Stromal cell of bone marrow (primary cell): Measurements from ENCODE around the gene NUMB.

ENCODE experiments used
- DNase-seq: peaks from one replicate; pipeline ENCODE4 v3.0.0-alpha.2; 2012; ENCODE audit warnings: low read depth

The NUMB gene

GRCh38 chr14:73245480-73246325 lies 212.6 kb downstream of the NUMB start:
- DNase-seq: no peak

GRCh38 chr14:73244541-73245290 lies 213.6 kb downstream of the NUMB start:
- DNase-seq: no peak

- DNase-seq: no peak
Measured at GRCh38 chr14:73243748-73244147, 214.6 kb downstream of the NUMB start.

- no peak for DNase-seq
Measured at GRCh38 chr14:73243341-73243740, 215.0 kb downstream of the NUMB start.

DNA sequence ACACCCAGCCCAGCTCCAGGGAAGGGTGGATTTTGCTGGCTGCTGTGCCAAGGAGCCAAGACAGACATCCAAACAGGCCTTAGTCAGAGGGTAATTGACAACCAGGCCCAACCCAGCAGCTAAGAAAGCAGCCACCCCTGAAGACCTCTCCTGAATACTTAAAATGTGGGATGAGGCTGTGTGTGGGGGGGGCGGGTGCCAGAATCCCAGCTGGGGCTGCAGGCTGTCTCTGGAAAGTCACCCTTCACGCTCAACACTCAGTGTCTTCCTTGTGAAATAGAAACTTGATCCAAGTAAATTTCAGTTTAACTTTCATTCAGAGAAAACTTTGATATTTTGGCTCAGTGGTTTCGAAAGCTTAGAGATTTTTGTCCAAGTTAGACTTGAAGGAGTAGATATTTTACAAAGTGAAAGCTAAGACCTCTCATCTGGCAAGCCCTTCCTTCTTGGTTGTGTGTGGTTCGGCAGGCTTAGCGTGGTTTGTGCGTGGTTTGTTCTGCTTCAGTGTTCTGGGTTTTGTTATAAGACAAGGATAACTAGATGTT lies 215.9 kb downstream of the NUMB start:
- DNase-seq: no peak

DNA sequence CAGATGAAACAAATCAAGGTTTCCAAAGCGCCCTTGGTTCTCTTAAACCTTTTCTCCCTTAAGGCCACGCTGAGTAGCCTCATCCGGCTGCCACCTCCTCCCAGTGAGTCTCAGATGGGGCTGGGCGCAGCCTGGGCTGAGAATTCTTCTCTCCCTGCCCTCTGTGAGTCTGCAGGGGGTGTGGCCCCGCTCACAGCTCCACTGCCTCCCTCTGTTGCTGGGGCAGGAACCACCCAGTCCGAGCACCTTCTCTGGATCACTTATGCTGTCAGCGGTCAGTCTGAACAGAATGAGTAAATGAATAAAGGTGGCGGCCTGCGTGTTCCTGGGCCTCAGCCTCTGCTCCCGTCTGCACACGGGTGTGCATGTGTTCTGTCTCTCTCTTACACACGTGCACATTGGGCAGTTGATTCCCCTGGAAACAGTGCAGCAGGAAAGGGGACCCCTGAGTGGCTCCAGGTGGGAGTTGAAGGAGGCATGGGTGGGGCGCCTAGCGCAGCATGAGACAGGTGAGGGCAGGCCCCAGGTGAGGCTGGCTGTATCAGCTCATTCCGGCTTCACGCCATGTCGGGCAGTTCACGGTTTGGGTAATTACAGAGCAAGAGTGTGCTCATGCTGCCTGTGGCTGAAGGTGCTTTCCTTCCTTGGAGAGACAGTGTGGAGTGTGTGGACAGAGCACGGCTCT lies 216.7 kb downstream of the NUMB start:
- DNase-seq: no peak

- DNase-seq: no peak
Measured at GRCh38 chr14:73240816-73241480, 217.4 kb downstream of the NUMB start.

GRCh38 chr14:73239393-73240241 lies 218.7 kb downstream of the NUMB start:
- DNase-seq: no peak

DNA sequence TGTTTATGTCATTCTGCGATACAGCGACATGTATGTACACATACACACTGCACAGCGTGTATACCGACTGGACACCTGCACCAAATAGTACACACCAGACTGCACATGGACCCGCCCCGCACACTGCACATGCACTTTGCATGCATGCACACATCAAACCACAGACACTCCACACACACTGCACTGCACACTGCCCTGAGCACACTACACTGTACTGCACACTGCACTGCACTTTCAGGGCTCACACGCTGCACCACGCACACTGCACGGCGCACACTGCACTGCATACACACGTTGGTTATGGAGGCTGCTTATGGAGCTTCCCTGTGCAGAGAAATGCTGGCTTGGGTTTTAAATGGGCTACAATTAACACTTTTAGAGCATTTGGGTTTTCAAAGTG lies 219.4 kb downstream of the NUMB start:
- no peak for DNase-seq

GRCh38 chr14:73238424-73238852 lies 219.9 kb downstream of the NUMB start:
- no peak for DNase-seq

DNA sequence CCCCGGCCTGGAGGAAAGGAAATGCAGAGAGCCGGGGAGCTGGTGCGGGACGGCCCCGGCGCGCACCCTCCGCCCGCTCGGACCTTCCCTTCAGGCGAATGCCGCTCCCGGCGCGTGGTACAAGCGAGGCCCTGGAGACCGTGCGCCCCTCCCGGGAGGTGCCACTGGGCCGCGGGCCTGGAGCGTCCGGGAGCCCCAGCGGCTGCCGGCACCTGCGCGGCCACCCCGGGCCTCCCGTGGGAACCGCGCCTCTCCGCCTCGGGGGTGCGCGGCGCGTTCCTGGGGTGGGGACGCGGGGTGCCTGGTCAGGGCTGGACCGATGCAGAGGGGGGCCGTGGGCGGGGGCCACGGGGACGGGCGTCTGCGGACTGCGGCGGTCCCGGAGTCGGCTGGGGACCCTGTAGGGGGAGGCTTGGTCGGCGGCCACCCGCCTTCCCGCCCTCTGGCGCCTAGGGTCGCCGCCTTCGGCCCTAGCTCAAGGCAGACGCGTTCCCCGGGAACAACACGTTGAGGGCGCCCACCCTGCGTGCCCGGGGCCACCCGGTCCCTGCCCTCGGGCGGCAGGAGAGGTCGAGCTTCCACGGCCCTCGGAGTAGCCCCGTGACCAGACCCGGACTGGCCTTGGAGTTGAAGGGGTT lies 220.4 kb downstream of the NUMB start:
- no peak for DNase-seq

DNA sequence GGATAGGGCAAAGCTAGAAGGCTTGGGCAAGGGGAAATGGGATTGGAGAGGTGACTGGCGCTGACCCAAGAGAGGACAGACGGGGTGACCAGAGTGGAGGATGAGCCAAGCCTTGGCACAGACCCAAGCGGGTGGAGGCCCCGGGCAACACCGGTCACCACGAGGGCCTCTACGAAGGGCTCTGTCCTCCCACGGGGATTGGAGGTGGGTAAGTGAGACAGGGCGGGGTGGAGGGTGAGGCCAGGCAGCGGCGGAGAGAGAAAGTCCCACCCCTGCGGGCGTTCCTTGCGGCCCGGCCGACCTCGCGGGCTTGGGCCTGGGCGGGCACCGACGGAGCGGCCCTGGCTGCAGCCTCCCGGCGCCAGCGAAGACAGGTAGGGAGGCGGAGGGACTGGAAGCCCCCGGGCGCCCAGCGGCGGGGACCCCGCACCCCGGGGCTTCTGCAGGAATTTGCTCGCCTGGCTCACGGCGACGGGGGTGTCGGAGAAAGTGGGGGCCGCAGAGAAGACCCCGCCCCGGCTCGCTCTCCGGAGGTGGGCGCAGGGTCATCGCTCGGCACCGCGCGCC lies 221.0 kb downstream of the NUMB start, which contains the start of gene PAPLN:
TSS of gene PAPLN (plus strand) at position 288 of the 567 bp plus-strand sequence. CDS start 2,273 bp downstream, outside the sequence.
- DNase-seq: no peak

DNA sequence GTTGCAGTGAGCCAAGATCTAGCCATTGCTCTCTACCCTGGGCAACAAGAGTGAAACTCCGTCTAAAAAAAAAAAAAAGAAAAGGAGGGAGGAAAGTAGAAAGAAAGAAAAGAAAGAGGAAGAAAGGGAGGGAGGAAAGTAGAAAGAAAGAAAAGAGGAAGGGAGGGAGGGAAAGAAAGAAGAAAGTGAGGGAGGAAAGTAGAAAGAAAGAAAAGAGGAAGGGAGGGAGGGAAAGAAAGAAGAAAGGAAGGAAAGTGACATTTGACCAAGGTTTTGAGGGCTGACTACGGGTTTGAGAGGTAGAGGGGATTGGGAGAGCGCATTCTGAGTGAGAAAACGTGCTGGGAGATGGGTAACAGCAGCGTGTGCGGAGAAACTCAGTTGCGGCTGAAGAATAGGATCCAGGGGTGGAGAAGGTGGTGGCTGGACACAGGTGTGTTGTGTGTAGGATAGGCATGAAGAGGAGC lies 221.6 kb downstream of the NUMB start:
- DNase-seq: no peak

DNA sequence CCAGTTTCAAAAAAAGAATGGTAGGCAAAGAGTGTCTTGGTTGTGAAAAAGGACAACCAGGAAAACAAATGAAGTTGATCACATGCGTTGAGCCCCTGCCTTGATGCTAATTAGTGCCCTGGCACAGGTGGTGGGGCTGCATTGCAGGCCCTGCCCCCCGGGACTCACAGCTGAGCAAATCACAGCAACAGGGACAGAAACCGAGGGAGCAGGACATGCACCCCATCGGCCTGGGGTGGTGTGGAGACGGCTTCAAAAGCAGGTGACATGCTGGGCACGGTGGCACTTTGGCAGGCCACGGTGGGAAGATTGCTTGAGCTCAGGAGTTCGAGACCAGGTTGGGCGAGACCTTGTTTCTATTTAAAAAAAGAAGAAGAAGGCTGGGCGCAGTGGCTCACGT lies 222.2 kb downstream of the NUMB start:
- DNase-seq: no peak

- DNase-seq: no peak
Measured at GRCh38 chr14:73235531-73236155, 222.7 kb downstream of the NUMB start.

- no peak for DNase-seq
Measured at GRCh38 chr14:73234586-73235394, 223.6 kb downstream of the NUMB start.

- DNase-seq: no peak
Measured at GRCh38 chr14:73234029-73234428, 224.3 kb downstream of the NUMB start.

- no peak for DNase-seq
Measured at GRCh38 chr14:73233564-73233963, 224.8 kb downstream of the NUMB start.
